Measurements from ENCODE around the gene ZDHHC9.
"Not testable (repeated sequence)": the region's sequence is repeated elsewhere in the genome, so short reads cannot be mapped to it uniquely, and the experiment has no call there.

The ZDHHC9 gene

DNA sequence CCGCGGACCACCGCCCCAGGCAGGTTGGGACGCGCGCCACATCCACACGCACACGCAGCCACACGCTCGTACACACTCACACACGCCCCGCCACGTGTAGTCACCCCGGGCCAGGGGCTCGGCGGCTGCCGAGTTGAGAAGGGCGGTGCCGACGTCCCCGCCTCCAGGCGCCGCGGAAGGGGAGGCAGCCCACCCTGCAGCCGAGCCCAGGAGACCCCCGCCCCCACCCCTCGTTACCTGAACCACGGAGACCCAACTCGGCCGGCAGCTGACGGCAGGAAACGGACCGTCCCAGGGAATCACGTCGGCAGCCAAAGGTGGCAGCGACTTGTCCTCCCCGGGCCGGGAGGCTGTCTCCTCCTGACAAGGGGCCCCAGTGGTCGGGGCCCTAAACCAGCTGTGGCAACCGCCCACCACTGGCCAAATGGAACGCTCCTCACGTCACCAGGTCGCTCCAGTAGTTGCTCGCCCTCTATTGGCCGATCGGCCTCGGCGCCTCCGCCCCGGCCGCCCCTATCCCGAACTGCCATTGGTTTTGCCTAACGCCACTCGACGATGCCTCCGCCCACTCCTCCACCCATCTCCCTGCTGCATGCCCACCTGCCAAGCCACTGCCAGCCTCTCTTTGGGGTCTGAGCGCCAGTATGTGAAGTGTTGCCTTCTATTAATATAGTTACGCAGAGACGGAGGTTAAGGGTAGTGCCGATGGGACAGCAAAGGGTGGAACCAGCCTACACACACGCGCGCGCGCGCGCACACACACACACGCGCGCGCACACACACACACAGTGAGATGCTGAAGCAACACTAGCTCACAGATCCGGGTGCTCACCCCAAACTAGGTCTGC, at the start of gene ZDHHC9:
TSS of gene ZDHHC9 (minus strand) at position 428 of the 848 bp plus-strand sequence. CDS start 1,941 bp downstream, outside the sequence.
- TF ChIP-seq, protein P1, sequence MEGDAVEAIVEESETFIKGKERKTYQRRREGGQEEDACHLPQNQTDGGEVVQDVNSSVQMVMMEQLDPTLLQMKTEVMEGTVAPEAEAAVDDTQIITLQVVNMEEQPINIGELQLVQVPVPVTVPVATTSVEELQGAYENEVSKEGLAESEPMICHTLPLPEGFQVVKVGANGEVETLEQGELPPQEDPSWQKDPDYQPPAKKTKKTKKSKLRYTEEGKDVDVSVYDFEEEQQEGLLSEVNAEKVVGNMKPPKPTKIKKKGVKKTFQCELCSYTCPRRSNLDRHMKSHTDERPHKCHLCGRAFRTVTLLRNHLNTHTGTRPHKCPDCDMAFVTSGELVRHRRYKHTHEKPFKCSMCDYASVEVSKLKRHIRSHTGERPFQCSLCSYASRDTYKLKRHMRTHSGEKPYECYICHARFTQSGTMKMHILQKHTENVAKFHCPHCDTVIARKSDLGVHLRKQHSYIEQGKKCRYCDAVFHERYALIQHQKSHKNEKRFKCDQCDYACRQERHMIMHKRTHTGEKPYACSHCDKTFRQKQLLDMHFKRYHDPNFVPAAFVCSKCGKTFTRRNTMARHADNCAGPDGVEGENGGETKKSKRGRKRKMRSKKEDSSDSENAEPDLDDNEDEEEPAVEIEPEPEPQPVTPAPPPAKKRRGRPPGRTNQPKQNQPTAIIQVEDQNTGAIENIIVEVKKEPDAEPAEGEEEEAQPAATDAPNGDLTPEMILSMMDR (IDR thresholded peaks at IDR 0.05; ENCODE audit: low read depth, low read length, missing control alignments), result no peak
- Histone ChIP-seq H3K36me3 (replicated peaks) (no peaks in the 10 kb centered on the region), H3K27me3 (replicated peaks) (no peaks in the 10 kb centered on the region), H3K27ac (peak within 1 kb of the TSS; percentile 72), H3K4me3 (ENCODE audit: low read depth, low read length) (peak within 1 kb of the TSS; percentile 68)
- DNase-seq, result peak; percentile 83
- in situ Hi-C loops (cut with HindIII; ENCODE audit: low pct_ligation_motif_present, low sequenced_read_pairs), result no loop called here

- no peak for DNase-seq
- no peak overlapping the region for H3K27ac ChIP-seq
- TF ChIP-seq, protein P1 (IDR thresholded peaks at IDR 0.05; ENCODE audit: low read depth, low read length, missing control alignments), result no peak
- in situ Hi-C loops (cut with HindIII; ENCODE audit: low pct_ligation_motif_present, low sequenced_read_pairs), result no loop called here
- no peak overlapping the region for H3K4me3 ChIP-seq (ENCODE audit: low read depth, low read length)
- H3K27me3 ChIP-seq (replicated peaks), result no peaks in the 10 kb centered on the region
- H3K36me3 ChIP-seq (replicated peaks), result no peaks in the 10 kb centered on the region
These were observed 33.7 kb upstream of the ZDHHC9 start for GRCh38 chrX:129877401-129877800.

DNA sequence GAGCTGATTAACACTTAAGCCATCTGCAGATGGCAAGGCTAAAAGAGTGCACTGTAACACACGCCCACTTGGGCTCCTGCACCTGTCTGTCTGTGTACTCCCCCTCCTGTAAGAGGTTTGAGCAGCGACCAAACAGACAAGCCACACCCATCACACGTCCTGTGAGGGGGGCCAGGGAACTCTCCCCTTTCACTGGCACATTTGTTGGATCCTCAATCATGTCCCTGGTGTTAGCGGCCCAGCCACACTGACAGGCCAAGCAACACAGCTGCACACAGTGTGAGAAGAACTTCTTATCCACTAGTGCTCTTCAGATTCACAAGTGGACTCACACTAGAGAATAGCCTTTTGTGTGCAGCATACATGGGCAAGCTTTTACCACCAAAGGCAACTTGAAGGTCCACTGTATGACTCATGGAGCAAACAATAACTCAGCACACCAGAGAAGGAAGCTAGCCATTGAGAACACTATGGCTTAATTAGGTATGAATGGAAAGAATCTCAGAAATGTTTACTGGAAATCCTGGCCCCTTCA, 33.2 kb upstream of the ZDHHC9 start:
- Histone ChIP-seq H3K27me3 (replicated peaks) (no peaks in the 10 kb centered on the region), H3K27ac (no peak overlapping the region), H3K36me3 (replicated peaks) (no peaks in the 10 kb centered on the region), H3K4me3 (ENCODE audit: low read depth, low read length) (no peak overlapping the region)
- peak; percentile 3 for DNase-seq
- TF ChIP-seq, protein P1 (IDR thresholded peaks at IDR 0.05; ENCODE audit: low read depth, low read length, missing control alignments), result no peak
- in situ Hi-C loops (cut with HindIII; ENCODE audit: low pct_ligation_motif_present, low sequenced_read_pairs), result no loop called here

DNA sequence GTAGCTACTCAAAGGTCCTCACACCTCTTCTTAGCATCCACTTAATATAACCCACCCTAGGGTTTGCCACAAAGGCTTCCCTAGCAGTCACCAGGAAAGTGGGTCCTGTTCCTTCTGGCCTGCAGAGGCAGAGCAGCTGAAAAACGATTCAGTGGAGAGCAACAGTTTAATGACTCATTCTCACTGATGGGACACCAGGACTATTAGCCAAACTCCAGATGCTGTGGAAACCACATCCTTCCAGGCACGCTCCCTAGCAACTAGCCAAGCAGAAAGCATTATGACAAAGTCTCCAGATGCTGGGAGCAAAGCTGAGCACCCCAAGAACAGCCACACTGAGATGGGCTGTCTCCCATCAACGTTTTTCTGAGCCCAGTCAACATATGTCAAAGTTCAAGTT, 32.0 kb upstream of the ZDHHC9 start:
- no peaks in the 10 kb centered on the region for H3K27me3 ChIP-seq (replicated peaks)
- H3K4me3 ChIP-seq (ENCODE audit: low read depth, low read length), result no peak overlapping the region
- in situ Hi-C loops (cut with HindIII; ENCODE audit: low pct_ligation_motif_present, low sequenced_read_pairs), result no loop called here
- no peak overlapping the region for H3K27ac ChIP-seq
- TF ChIP-seq, protein P1 (IDR thresholded peaks at IDR 0.05; ENCODE audit: low read depth, low read length, missing control alignments), result peak; percentile 33
- DNase-seq, result peak; percentile 74
- H3K36me3 ChIP-seq (replicated peaks), result no peaks in the 10 kb centered on the region

DNA sequence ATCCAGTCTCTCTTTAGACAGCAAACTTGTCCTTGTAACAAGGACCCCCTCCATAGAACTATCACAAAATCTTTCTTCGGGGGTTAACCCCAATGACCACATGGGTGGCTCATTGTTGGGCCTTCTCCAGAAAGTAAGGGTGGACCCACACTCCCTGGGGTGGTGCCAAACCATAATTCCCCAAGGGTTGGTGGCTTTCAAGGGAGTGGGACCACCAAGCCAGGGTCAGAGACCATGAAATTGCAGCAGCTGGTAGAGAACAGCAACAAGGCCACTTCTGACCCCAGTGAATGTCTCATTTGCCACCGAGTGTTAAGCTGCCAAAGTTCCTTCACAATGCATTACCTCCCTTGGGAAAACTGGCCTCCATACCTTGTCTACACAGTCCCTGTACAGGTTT, 28.8 kb upstream of the ZDHHC9 start:
- H3K36me3 ChIP-seq (replicated peaks), result no peaks in the 10 kb centered on the region
- no peak overlapping the region for H3K27ac ChIP-seq
- in situ Hi-C loops (cut with HindIII; ENCODE audit: low pct_ligation_motif_present, low sequenced_read_pairs), result no loop called here
- H3K4me3 ChIP-seq (ENCODE audit: low read depth, low read length), result no peak overlapping the region
- DNase-seq, result no peak
- no peaks in the 10 kb centered on the region for H3K27me3 ChIP-seq (replicated peaks)
- TF ChIP-seq, protein P1 (IDR thresholded peaks at IDR 0.05; ENCODE audit: low read depth, low read length, missing control alignments), result no peak

DNA sequence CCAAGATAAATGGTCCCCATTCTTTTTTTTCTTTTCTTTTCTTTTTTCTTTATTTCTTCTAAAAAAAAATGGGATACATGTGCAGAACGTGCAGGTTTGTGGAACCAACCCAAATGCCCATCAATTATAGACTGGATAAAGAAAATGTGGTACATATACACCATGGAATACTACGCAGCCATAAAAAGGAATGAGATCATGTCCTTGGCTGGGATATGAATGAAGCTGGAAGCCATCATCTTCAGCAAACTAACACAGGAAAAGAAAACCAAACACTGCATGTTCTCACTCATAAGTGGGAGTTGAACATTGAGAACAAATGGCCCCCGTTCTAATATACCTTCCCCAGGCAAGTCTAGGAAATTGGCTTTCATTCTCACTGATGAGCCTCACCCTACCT, 22.6 kb upstream of the ZDHHC9 start:
- H3K36me3 ChIP-seq (replicated peaks); DNase-seq; in situ Hi-C loops (cut with HindIII; ENCODE audit: low pct_ligation_motif_present, low sequenced_read_pairs); H3K27me3 ChIP-seq (replicated peaks); H3K4me3 ChIP-seq (ENCODE audit: low read depth, low read length); H3K27ac ChIP-seq: not testable (repeated sequence)

DNA sequence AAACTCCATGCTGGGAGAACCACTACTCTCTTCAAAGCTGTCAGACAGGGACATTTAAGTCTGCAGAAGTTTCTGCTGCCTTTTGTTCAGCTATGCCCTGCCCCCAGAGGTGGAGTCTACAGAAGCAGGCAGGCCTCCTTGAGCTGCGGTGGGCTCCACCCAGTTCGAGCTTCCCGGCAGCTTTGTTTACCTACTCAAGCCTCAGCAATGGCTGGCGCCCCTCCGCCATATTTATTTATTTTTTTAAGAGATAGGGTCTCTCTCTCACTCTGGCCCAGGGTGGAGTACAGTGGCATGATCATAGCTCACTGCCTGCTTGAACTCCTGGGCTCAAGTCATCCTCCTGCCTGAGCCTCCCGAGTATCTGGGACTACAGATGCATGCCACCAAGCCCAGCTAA, 15.4 kb upstream of the ZDHHC9 start:
- H3K27ac ChIP-seq; DNase-seq; H3K36me3 ChIP-seq (replicated peaks); H3K27me3 ChIP-seq (replicated peaks); in situ Hi-C loops (cut with HindIII; ENCODE audit: low pct_ligation_motif_present, low sequenced_read_pairs); H3K4me3 ChIP-seq (ENCODE audit: low read depth, low read length): not testable (repeated sequence)

GRCh38 chrX:129851825-129852224, 8.1 kb upstream of the ZDHHC9 start:
- in situ Hi-C loops (cut with HindIII; ENCODE audit: low pct_ligation_motif_present, low sequenced_read_pairs); H3K4me3 ChIP-seq (ENCODE audit: low read depth, low read length); H3K27me3 ChIP-seq (replicated peaks); DNase-seq; H3K36me3 ChIP-seq (replicated peaks); H3K27ac ChIP-seq: not testable (repeated sequence)

Measured in brain microvascular endothelial cell (primary cell).